ENCODE data around the gene EPS8L3. TPM values are rescaled to one million over a fixed set of nuclear protein-coding genes. Genes with fewer than 3 reads are reported as not detected.

The EPS8L3 gene
- total and polyA plus RNA-seq, 10 of the 15 experiments (the other 5 are each of a cell fraction or from before 2014, with no cell fraction given): not detected

DNA sequence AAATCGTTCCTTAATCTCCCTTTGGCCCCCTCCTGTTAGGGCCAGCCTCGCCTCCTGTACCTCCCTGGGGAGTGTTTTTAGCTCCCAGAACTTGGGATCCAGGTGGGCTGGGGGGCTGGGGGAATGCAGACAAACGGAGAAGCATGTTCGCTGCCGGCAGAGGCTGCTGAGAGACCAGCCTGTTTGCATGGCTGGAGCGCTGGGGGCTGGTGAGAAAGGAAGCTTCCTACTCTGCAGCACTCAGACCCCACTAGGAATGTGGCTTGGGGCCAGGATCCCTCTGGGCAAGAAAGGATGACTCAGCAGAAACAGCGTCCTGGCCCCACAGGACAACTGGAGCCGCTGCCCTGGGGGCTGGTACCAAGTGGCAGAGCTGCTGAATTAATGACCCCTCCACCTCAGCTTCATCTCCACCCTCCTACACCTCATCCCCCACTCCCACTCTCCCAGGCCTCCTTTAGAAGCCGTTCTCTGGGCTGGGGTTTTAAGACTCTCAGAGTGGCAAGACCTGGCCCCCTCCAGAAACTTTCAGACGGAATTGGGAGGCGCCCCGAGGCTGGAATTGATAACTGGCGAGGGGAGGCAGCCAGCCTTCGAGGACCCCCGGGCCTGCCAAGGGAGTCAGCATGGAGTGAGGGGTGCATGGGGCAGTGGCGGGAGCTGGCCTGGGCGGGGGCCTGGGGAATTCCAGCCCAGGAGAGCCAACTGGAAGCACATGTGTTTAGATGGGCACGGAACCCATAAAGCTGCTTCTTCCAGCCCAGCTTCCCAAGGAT lies 28.5 kb upstream of the EPS8L3 start:
- POLR2A ChIA-PET: no interaction called here
- Histone ChIP-seq H4K20me1 (ENCODE audit: control insufficient read depth, insufficient read depth) (no peaks in the 10 kb centered on the region), H3K27me3 (replicated peaks in 1 of 2; ENCODE audit: control insufficient read depth in 2 of 2, insufficient read depth in 2 of 2, low read length in 1 of 2) (no peaks in the 10 kb centered on the region), H3K79me2 (ENCODE audit: control insufficient read depth, insufficient read depth, low read length) (no peaks in the 10 kb centered on the region), H3K4me1 (ENCODE audit: control insufficient read depth, insufficient read depth, low read length) (peaks cover 11% of the 10 kb centered on the region), H3K4me3 (no peak overlapping the region), H3K27ac (ENCODE audit: control insufficient read depth, insufficient read depth) (no peak overlapping the region), H3K9me3 (replicated peaks; ENCODE audit: control insufficient read depth, insufficient read depth, low read length) (no peaks in the 10 kb centered on the region), H3K4me2 (ENCODE audit: control insufficient read depth, insufficient read depth) (no peak overlapping the region), H2AFZ (ENCODE audit: control insufficient read depth, low read depth, low read length) (no peak overlapping the region), H3K36me3 (ENCODE audit: control insufficient read depth in 2 of 2, insufficient read depth in 2 of 2, low read length in 1 of 2) (no peaks in the 10 kb centered on the region), H3K9ac (ENCODE audit: control insufficient read depth, insufficient read depth, low read length) (no peak overlapping the region)
- 0 out of 2 replicates have a peak, but pooled peaks have one; percentile 50 for TF ChIP-seq BACH1 (IDR thresholded peaks at IDR 0.05; ENCODE audit: borderline replicate concordance)
- no peak for TF ChIP-seq MTA3 (IDR thresholded peaks at IDR 0.05; ENCODE audit: borderline replicate concordance, low read length)
- intact Hi-C loops (cut with micrococcal nuclease; ENCODE audit: unreplicated experiment): no loop called here
- RAD21 ChIA-PET (ENCODE audit: unreplicated experiment): interaction anchor here (2.7 kb wide), 1 partner anchor 192 kb away, joined by 15 read pairs; the partner anchor contains the start of gene AHCYL1
- BruUV-seq (replicated peaks): no TSS peak
- 61% methylated on average over 16 of the region's 18 CpGs for WGBS (ENCODE audit: insufficient coverage, insufficient replicate concordance, low lambda C conversion rate, missing lambda C conversion rate)
- CTCF ChIA-PET: interaction anchor here (0.8 to 27.2 kb wide), 4 partner anchors 15 to 188 kb away, joined by 3 to 759 read pairs (median 15); partner anchors contain the start of gene AHCYL1
- ATAC-seq (no peak), FAIRE-seq (no peak), DNase-seq (ENCODE audit: low read depth, low spot score) (no peak)
- in situ Hi-C loops (cut with MboI): no loop called here
- SMC1A ChIA-PET (ENCODE audit: uncharacterized antibody, unreplicated experiment): interaction anchor here (0.7 to 23.1 kb wide), 4 partner anchors 12 to 192 kb away, joined by 3 to 431 read pairs (median 4); partner anchors contain the start of gene AHCYL1

DNA sequence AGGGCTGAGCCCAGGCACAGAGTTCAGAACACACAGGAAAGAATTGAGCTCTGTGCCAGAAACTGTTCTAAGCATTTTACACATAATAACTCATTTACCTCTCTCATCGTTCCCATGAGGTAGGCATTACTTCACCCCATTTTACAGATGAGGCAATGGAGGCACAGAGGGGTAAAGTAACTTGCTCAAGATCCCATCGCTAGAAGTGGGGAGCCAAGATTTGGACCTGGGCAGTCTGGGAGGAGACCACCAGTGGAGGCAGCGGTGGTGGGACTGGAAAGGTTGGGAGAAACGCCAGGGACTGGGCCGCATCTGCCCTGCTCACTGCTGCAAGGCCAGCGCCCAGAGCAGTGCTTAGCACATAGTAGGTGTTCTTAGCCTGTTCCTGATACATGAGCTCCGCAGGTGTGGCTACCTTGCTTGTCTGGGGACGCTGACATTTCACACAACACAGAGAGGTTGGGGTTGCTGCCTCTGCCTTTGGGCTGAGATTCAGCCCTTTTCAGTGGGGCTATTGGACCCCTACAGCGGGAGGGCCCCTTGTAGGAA lies 27.8 kb upstream of the EPS8L3 start:
- in situ Hi-C loops (cut with MboI): no loop called here
- Histone ChIP-seq H3K36me3 (ENCODE audit: control insufficient read depth in 2 of 2, insufficient read depth in 2 of 2, low read length in 1 of 2) (no peaks in the 10 kb centered on the region), H3K9ac (ENCODE audit: control insufficient read depth, insufficient read depth, low read length) (no peak overlapping the region), H3K27ac (ENCODE audit: control insufficient read depth, insufficient read depth) (no peak overlapping the region), H3K4me3 (no peak overlapping the region), H3K4me2 (ENCODE audit: control insufficient read depth, insufficient read depth) (no peak overlapping the region), H3K79me2 (ENCODE audit: control insufficient read depth, insufficient read depth, low read length) (no peaks in the 10 kb centered on the region), H3K27me3 (replicated peaks in 1 of 2; ENCODE audit: control insufficient read depth in 2 of 2, insufficient read depth in 2 of 2, low read length in 1 of 2) (no peaks in the 10 kb centered on the region; a peak in 1 of 4 replicates), H3K9me3 (replicated peaks; ENCODE audit: control insufficient read depth, insufficient read depth, low read length) (no peaks in the 10 kb centered on the region), H3K4me1 (ENCODE audit: control insufficient read depth, insufficient read depth, low read length) (peaks cover 11% of the 10 kb centered on the region), H2AFZ (ENCODE audit: control insufficient read depth, low read depth, low read length) (peak overlapping the region; percentile 83; the same call in 1 of the 2 replicates), H4K20me1 (ENCODE audit: control insufficient read depth, insufficient read depth) (no peaks in the 10 kb centered on the region)
- DNase-seq (ENCODE audit: low read depth, low spot score): no peak
- no peak for FAIRE-seq
- ChIA-PET RAD21 (ENCODE audit: unreplicated experiment) (interaction anchor here (1.0 to 2.7 kb wide), 4 partner anchors 15 to 193 kb away, joined by 3 to 18 read pairs (median 10); partner anchors contain the start of gene AHCYL1), POLR2A (interaction anchor here (1.0 kb wide), 1 partner anchor 193 kb away, joined by 3 read pairs; the partner anchor contains the start of gene AHCYL1), SMC1A (ENCODE audit: uncharacterized antibody, unreplicated experiment) (interaction anchor here (0.7 to 23.1 kb wide), 4 partner anchors 10 to 191 kb away, joined by 3 to 431 read pairs (median 4); partner anchors contain the start of gene AHCYL1), CTCF (interaction anchor here (0.8 to 27.2 kb wide), 14 partner anchors 9 to 188 kb away, joined by 3 to 759 read pairs (median 5); partner anchors contain the start of gene AHCYL1)
- 73% methylated on average over 9 of the region's 9 CpGs for WGBS (ENCODE audit: insufficient coverage, insufficient replicate concordance, low lambda C conversion rate, missing lambda C conversion rate)
- intact Hi-C loops (cut with micrococcal nuclease; ENCODE audit: unreplicated experiment): no loop called here
- no TSS peak for BruUV-seq (replicated peaks)
- no peak for ATAC-seq
- TF ChIP-seq NFYB (IDR thresholded peaks at IDR 0.05; ENCODE audit: insufficient read depth, low read depth, low read length) (no peak), CHD2 (IDR thresholded peaks at IDR 0.05; ENCODE audit: borderline replicate concordance, low read depth, low read length) (no peak), SREBF1 (IDR thresholded peaks at IDR 0.05; ENCODE audit: low read length) (no peak), NFIC (IDR thresholded peaks at IDR 0.05; ENCODE audit: low read depth, low read length) (no peak), TBL1XR1 (IDR thresholded peaks at IDR 0.05; ENCODE audit: low read depth, low read length) (no peak), DPF2 (IDR thresholded peaks at IDR 0.05) (no peak), NR2F1 (conservative IDR thresholded peaks at IDR 0.05) (no peak), BMI1 (IDR thresholded peaks at IDR 0.05; ENCODE audit: borderline replicate concordance) (no peak)
- TF ChIP-seq, protein P1, sequence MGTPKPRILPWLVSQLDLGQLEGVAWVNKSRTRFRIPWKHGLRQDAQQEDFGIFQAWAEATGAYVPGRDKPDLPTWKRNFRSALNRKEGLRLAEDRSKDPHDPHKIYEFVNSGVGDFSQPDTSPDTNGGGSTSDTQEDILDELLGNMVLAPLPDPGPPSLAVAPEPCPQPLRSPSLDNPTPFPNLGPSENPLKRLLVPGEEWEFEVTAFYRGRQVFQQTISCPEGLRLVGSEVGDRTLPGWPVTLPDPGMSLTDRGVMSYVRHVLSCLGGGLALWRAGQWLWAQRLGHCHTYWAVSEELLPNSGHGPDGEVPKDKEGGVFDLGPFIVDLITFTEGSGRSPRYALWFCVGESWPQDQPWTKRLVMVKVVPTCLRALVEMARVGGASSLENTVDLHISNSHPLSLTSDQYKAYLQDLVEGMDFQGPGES (IDR thresholded peaks at IDR 0.05): no peak
- TF ChIP-seq, protein P2, sequence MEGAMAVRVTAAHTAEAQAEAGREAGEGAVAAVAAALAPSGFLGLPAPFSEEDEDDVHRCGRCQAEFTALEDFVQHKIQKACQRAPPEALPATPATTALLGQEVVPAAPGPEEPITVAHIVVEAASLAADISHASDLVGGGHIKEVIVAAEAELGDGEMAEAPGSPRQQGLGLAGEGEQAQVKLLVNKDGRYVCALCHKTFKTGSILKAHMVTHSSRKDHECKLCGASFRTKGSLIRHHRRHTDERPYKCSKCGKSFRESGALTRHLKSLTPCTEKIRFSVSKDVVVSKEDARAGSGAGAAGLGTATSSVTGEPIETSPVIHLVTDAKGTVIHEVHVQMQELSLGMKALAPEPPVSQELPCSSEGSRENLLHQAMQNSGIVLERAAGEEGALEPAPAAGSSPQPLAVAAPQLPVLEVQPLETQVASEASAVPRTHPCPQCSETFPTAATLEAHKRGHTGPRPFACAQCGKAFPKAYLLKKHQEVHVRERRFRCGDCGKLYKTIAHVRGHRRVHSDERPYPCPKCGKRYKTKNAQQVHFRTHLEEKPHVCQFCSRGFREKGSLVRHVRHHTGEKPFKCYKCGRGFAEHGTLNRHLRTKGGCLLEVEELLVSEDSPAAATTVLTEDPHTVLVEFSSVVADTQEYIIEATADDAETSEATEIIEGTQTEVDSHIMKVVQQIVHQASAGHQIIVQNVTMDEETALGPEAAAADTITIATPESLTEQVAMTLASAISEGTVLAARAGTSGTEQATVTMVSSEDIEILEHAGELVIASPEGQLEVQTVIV (IDR thresholded peaks at IDR 0.05; ENCODE audit: borderline replicate concordance, partially characterized antibody): no peak

Measured in GM12878 (cell line).